ENCODE data around the gene UGT1A6.

- TF ChIP-seq, protein P1, sequence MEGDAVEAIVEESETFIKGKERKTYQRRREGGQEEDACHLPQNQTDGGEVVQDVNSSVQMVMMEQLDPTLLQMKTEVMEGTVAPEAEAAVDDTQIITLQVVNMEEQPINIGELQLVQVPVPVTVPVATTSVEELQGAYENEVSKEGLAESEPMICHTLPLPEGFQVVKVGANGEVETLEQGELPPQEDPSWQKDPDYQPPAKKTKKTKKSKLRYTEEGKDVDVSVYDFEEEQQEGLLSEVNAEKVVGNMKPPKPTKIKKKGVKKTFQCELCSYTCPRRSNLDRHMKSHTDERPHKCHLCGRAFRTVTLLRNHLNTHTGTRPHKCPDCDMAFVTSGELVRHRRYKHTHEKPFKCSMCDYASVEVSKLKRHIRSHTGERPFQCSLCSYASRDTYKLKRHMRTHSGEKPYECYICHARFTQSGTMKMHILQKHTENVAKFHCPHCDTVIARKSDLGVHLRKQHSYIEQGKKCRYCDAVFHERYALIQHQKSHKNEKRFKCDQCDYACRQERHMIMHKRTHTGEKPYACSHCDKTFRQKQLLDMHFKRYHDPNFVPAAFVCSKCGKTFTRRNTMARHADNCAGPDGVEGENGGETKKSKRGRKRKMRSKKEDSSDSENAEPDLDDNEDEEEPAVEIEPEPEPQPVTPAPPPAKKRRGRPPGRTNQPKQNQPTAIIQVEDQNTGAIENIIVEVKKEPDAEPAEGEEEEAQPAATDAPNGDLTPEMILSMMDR (IDR thresholded peaks at IDR 0.05 in 8 of 11, conservative IDR thresholded peaks at IDR 0.05 in 3 of 11) = no peak
- TF ChIP-seq POLR2AphosphoS5 (IDR thresholded peaks at IDR 0.05) = no peak
- TF ChIP-seq POLR2A (IDR thresholded peaks at IDR 0.05) = no peak
Measured at GRCh38 chr2:233821196-233821595, 128.5 kb downstream of the UGT1A6 start.

Measured in spleen (tissue), 7 donors.